KMS-11 (cell line): ENCODE measurements around the gene LTF.

ENCODE experiments used
- H2AFZ ChIP-seq: fragments of 200-600 bp; sonication (generic); 2 replicates; pipeline ENCODE4 v1.6.1; 2016; ENCODE audit warnings: antibody characterized with exemption, mixed run types, low read depth
- H3K27ac ChIP-seq: fragments of 200-600 bp; sonication (generic); 2 replicates; pipeline ENCODE4 v1.6.1; 2016; ENCODE audit warnings: mild to moderate bottlenecking, mixed run types
- H3K27me3 ChIP-seq: fragments of 200-600 bp; sonication (generic); 2 replicates; pipeline ENCODE4 v1.6.1; 2017; ENCODE audit warnings: mild to moderate bottlenecking, low read depth, mixed run types, moderate library complexity; ENCODE audit not compliant: insufficient read depth
- H3K36me3 ChIP-seq: fragments of 200-600 bp; sonication (generic); 2 replicates; pipeline ENCODE4 v1.6.1; 2017; ENCODE audit warnings: mild to moderate bottlenecking, mixed run types; ENCODE audit not compliant: insufficient read depth
- H3K4me1 ChIP-seq: fragments of 200-600 bp; sonication (generic); 2 replicates; pipeline ENCODE4 v1.6.1; 2016; ENCODE audit warnings: mild to moderate bottlenecking, low read depth, mixed run types; ENCODE audit not compliant: poor library complexity, severe bottlenecking
- H3K4me2 ChIP-seq: fragments of 200-600 bp; sonication (generic); 2 replicates; pipeline ENCODE4 v1.7.0; 2016; ENCODE audit warnings: mild to moderate bottlenecking, mixed run types
- H3K4me3 ChIP-seq: fragments of 200-600 bp; sonication (generic); IDR thresholded peaks from 2 replicates; pipeline ENCODE4 v1.6.1; 2017; ENCODE audit warnings: low read depth, low read length, mixed read lengths; ENCODE audit not compliant: insufficient read depth
- H3K79me2 ChIP-seq: fragments of 200-600 bp; sonication (generic); 2 replicates; pipeline ENCODE4 v1.6.1; 2016; ENCODE audit warnings: low read depth, mixed run types; ENCODE audit not compliant: insufficient read depth
- H3K9ac ChIP-seq: fragments of 200-600 bp; sonication (generic); 2 replicates; pipeline ENCODE4 v1.6.1; 2016; ENCODE audit warnings: mild to moderate bottlenecking, mixed run types
- H4K20me1 ChIP-seq: fragments of 200-600 bp; sonication (generic); 2 replicates; pipeline ENCODE4 v1.6.1; 2016; ENCODE audit warnings: mild to moderate bottlenecking, mixed run types; ENCODE audit not compliant: insufficient read depth
- CTCF ChIP-seq: fragments of 200-600 bp; sonication (generic); conservative IDR thresholded peaks from 2 replicates; pipeline ENCODE4 v1.6.1; 2017; ENCODE audit warnings: low read depth, mild to moderate bottlenecking, antibody characterized with exemption, low read length, moderate library complexity, mixed read lengths

LTF gene

GRCh38 chr3:46472736-46473135 lies 8.0 kb upstream of the LTF start:
- no peak overlapping the region for H3K4me2 ChIP-seq
- no peaks in the 10 kb centered on the region for H4K20me1 ChIP-seq
- TF ChIP-seq CTCF = no peak
- H3K36me3 ChIP-seq = no peaks in the 10 kb centered on the region
- no peaks in the 10 kb centered on the region for H3K27me3 ChIP-seq
- no peak overlapping the region for H2AFZ ChIP-seq
- H3K4me1 ChIP-seq = no peaks in the 10 kb centered on the region
- no peak overlapping the region for H3K9ac ChIP-seq
- H3K27ac ChIP-seq = no peak overlapping the region
- H3K79me2 ChIP-seq = no peaks in the 10 kb centered on the region
- H3K4me3 ChIP-seq = no peak overlapping the region

- no peak overlapping the region for H3K4me3 ChIP-seq
- no peak overlapping the region for H3K27ac ChIP-seq
- no peaks in the 10 kb centered on the region for H3K4me1 ChIP-seq
- H2AFZ ChIP-seq = no peak overlapping the region
- TF ChIP-seq CTCF = no peak
- H3K79me2 ChIP-seq = no peaks in the 10 kb centered on the region
- no peak overlapping the region for H3K4me2 ChIP-seq
- no peaks in the 10 kb centered on the region for H3K36me3 ChIP-seq
- no peaks in the 10 kb centered on the region for H4K20me1 ChIP-seq
- no peaks in the 10 kb centered on the region for H3K27me3 ChIP-seq
- no peak overlapping the region for H3K9ac ChIP-seq
These were observed 6.7 kb upstream of the LTF start for GRCh38 chr3:46471371-46471914.

GRCh38 chr3:46470831-46471230 lies 6.1 kb upstream of the LTF start:
- no peaks in the 10 kb centered on the region for H3K4me1 ChIP-seq
- H2AFZ ChIP-seq = no peak overlapping the region
- no peak overlapping the region for H3K4me2 ChIP-seq
- no peaks in the 10 kb centered on the region for H4K20me1 ChIP-seq
- no peak overlapping the region for H3K9ac ChIP-seq
- no peaks in the 10 kb centered on the region for H3K79me2 ChIP-seq
- no peaks in the 10 kb centered on the region for H3K27me3 ChIP-seq
- H3K27ac ChIP-seq = no peak overlapping the region
- TF ChIP-seq CTCF = no peak
- H3K4me3 ChIP-seq = no peak overlapping the region
- no peaks in the 10 kb centered on the region for H3K36me3 ChIP-seq

- H2AFZ ChIP-seq = no peak overlapping the region
- H4K20me1 ChIP-seq = no peaks in the 10 kb centered on the region
- no peak overlapping the region for H3K9ac ChIP-seq
- no peaks in the 10 kb centered on the region for H3K79me2 ChIP-seq
- H3K27me3 ChIP-seq = no peaks in the 10 kb centered on the region
- H3K4me3 ChIP-seq = no peak overlapping the region
- no peaks in the 10 kb centered on the region for H3K4me1 ChIP-seq
- no peak overlapping the region for H3K27ac ChIP-seq
- TF ChIP-seq CTCF = no peak
- H3K4me2 ChIP-seq = no peak overlapping the region
- no peaks in the 10 kb centered on the region for H3K36me3 ChIP-seq
These were observed 5.1 kb upstream of the LTF start for GRCh38 chr3:46469680-46470357.
